ACC112 (cell line): Measurements from ENCODE around the gene ZNF280D.

Source experiments
- H2AFZ ChIP-seq: fragments of 200-600 bp; sonication (generic); one replicate; pipeline ENCODE4 v1.6.0; 2017; ENCODE audit warnings: antibody characterized with exemption, low read length; ENCODE audit not compliant: unreplicated experiment
- H3K27ac ChIP-seq: fragments of 200-600 bp; sonication (generic); 2 replicates; pipeline ENCODE4 v1.5.1; 2014; ENCODE audit warnings: low read depth, mild to moderate bottlenecking, antibody characterized with exemption, low read length, moderate library complexity
- H3K27me3 ChIP-seq: fragments of 200-600 bp; sonication (generic); 2 replicates; pipeline ENCODE4 v1.6.1; 2014; ENCODE audit warnings: mild to moderate bottlenecking, antibody characterized with exemption, low read length, moderate library complexity, mixed read lengths; ENCODE audit not compliant: insufficient read depth
- H3K36me3 ChIP-seq: fragments of 200-600 bp; sonication (generic); 2 replicates; pipeline ENCODE4 v1.6.1; 2016; ENCODE audit warnings: mild to moderate bottlenecking, antibody characterized with exemption, low read length, moderate library complexity, mixed read lengths; ENCODE audit not compliant: insufficient read depth
- H3K4me1 ChIP-seq: fragments of 200-600 bp; sonication (generic); one replicate; pipeline ENCODE4 v1.6.1; 2016; ENCODE audit warnings: low read length, mixed read lengths; ENCODE audit not compliant: insufficient read depth, unreplicated experiment, control insufficient read depth
- H3K4me3 ChIP-seq: fragments of 200-600 bp; sonication (generic); 2 replicates; pipeline ENCODE4 v1.5.1; 2014; ENCODE audit warnings: mild to moderate bottlenecking, low read depth, low read length
- H3K79me2 ChIP-seq: fragments of 200-600 bp; sonication (generic); one replicate; pipeline ENCODE4 v1.6.0; 2016; ENCODE audit warnings: low read length; ENCODE audit not compliant: control insufficient read depth, unreplicated experiment, insufficient read depth

Gene ZNF280D

DNA sequence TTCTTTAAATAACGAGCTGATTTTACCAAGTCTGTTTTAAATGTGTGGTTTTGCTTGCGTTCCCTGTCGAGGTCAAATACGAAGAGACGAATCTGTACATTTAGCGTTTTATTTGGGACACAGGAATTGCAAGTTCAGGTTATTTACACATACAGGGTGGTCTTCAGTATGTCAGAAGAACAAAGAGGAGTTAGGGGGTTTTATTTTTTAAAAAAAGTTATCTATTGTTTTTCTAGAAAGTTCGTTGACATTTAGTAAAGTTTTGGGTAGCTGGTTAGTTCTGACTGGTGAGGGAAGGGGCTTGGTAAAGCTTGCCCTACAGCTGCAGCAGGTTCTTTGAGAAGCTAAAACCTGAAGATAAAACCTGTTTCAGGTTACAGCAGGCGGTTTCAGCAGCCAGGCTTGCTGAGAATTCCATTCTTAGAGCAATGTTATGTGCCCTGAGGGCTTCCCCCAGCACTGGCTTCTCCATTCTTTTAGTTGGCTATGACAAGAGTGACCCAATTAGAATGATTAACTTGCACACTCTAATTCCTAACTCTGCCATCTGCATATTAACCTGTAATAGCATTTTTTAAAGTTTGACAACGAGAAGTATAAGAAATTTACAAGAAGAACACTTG is 815 bp upstream of the ZNF280D start:
- Histone ChIP-seq H3K27ac (peak overlapping the region; percentile 83; the same call in 1 of the 2 replicates), H3K36me3 (peaks cover 6% of the 10 kb centered on the region; the same call in 1 of the 2 replicates), H3K4me1 (peaks cover 31% of the 10 kb centered on the region), H3K79me2 (peaks cover 38% of the 10 kb centered on the region), H2AFZ (peak overlapping the region; percentile 95), H3K27me3 (no peaks in the 10 kb centered on the region), H3K4me3 (peak overlapping the region; percentile 99)

DNA sequence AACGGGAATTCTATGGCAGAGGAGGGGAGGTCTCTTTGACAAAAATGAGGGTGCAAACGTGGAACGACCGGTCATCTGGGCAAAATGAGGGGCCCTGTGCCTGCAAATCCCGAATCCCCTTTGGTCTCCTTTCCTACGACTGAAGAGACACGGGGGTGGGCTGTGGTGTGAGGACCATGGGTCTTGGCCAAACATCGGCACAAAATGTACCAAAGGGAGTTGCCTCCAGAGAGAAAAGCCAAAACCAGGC is 498 bp downstream of the ZNF280D start:
- Histone ChIP-seq H3K4me3 (peak overlapping the region; percentile 99), H3K27ac (peak overlapping the region; percentile 83), H3K36me3 (peaks cover 16% of the 10 kb centered on the region; the same call in 1 of the 2 replicates), H2AFZ (peak overlapping the region; percentile 96), H3K4me1 (peaks cover 31% of the 10 kb centered on the region), H3K27me3 (no peaks in the 10 kb centered on the region), H3K79me2 (peaks cover 51% of the 10 kb centered on the region)

- H3K79me2 ChIP-seq = peaks cover 56% of the 10 kb centered on the region
- peak overlapping the region; percentile 99 for H3K4me3 ChIP-seq
These were observed 999 bp downstream of the ZNF280D start for GRCh38 chr15:56732135-56732885.

DNA sequence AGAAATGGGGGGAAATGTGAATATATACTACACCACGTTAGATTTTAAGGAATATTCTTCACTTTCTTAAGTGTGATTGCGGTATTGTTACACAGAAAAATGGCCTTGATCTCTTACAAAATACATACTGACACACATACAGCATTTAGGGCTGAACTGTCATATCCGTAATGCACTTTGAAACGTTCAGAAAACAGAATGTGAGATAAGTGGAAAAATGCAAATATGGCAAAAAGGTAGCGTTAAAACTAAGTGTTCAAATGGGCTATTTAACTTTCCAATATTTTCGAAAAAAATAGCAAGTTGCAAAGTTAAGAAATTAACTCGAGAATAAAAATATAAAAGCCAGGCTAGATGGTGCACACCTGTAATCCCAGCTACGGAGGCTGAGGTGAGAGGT is 1.8 kb downstream of the ZNF280D start:
- H3K4me3 ChIP-seq = peak overlapping the region; percentile 99
- no peaks in the 10 kb centered on the region for H3K27me3 ChIP-seq
- peaks cover 22% of the 10 kb centered on the region for H3K4me1 ChIP-seq
- H3K36me3 ChIP-seq = peaks cover 19% of the 10 kb centered on the region
- peaks cover 60% of the 10 kb centered on the region for H3K79me2 ChIP-seq
- no peak overlapping the region for H3K27ac ChIP-seq
- no peak overlapping the region for H2AFZ ChIP-seq

More at GRCh38 chr15:56732135-56732885, 999 bp downstream of the ZNF280D start:
- H2AFZ ChIP-seq = peak overlapping the region; percentile 96
- H3K27ac ChIP-seq = peak overlapping the region; percentile 83
- peaks cover 30% of the 10 kb centered on the region for H3K4me1 ChIP-seq
- peaks cover 19% of the 10 kb centered on the region for H3K36me3 ChIP-seq
- H3K27me3 ChIP-seq = no peaks in the 10 kb centered on the region

GRCh38 chr15:56729561-56729960 is 3.7 kb downstream of the ZNF280D start:
- H3K4me3 ChIP-seq = no peak overlapping the region
- H3K27me3 ChIP-seq = no peaks in the 10 kb centered on the region
- H3K36me3 ChIP-seq = peaks cover 19% of the 10 kb centered on the region
- no peak overlapping the region for H2AFZ ChIP-seq
- no peak overlapping the region for H3K27ac ChIP-seq
- peaks cover 75% of the 10 kb centered on the region for H3K79me2 ChIP-seq
- peaks cover 20% of the 10 kb centered on the region for H3K4me1 ChIP-seq

GRCh38 chr15:56725386-56725785 is 7.9 kb downstream of the ZNF280D start:
- Histone ChIP-seq H2AFZ (no peak overlapping the region), H3K4me1 (peaks cover 4% of the 10 kb centered on the region), H3K27me3 (no peaks in the 10 kb centered on the region), H3K79me2 (peaks cover 61% of the 10 kb centered on the region), H3K27ac (no peak overlapping the region), H3K4me3 (no peak overlapping the region), H3K36me3 (peaks cover 27% of the 10 kb centered on the region)

- Histone ChIP-seq H2AFZ (no peak overlapping the region), H3K27me3 (no peaks in the 10 kb centered on the region), H3K4me3 (no peak overlapping the region), H3K79me2 (peaks cover 60% of the 10 kb centered on the region), H3K27ac (no peak overlapping the region), H3K4me1 (peaks cover 6% of the 10 kb centered on the region), H3K36me3 (peaks cover 22% of the 10 kb centered on the region)
These were observed 9.1 kb downstream of the ZNF280D start for GRCh38 chr15:56724232-56724631.

GRCh38 chr15:56723787-56724186 is 9.5 kb downstream of the ZNF280D start:
- Histone ChIP-seq H3K36me3 (peaks cover 17% of the 10 kb centered on the region), H3K4me1 (peaks cover 6% of the 10 kb centered on the region), H3K79me2 (peaks cover 60% of the 10 kb centered on the region), H3K27me3 (no peaks in the 10 kb centered on the region), H3K27ac (no peak overlapping the region), H2AFZ (no peak overlapping the region), H3K4me3 (no peak overlapping the region)

DNA sequence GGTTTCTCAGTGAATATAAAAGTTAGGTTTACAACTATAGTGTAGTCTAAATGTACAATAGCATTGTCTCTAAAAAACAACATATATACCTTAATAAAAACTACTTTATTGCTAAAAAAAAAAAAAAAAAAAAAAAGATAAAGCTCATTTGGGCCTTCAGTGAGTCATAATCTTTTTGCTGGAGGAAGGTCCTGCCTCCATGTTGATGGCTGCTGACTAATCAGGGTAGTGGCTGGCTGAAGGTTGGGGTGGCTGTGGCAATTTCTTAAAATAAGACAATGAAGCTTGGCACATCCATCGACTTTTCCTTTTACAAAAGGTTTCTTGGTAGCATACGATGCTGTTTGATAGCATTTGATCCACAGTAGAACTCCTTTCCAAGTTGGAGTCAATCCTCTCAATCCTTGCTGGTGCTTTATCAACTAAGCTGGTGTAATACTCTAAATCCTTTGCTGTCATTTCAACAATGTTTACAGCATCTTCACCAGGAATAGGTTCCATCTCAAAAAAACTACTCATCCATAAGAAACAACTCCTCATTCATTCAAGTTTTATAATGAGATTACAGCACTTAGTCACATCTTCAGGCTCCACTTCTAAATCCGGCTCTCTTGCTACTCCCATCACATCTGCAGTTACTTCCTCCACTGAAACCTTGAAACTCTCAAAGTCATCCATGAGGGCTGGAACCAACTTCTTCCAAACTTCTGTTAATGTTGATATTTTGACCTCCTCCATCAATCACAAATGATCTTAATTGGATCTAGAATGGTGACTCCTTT is 13.3 kb downstream of the ZNF280D start:
- Histone ChIP-seq H3K79me2 (peaks cover 53% of the 10 kb centered on the region), H3K27ac (no peak overlapping the region), H3K4me3 (no peak overlapping the region), H3K4me1 (peaks cover 6% of the 10 kb centered on the region), H3K36me3 (0 out of 2 replicates have a peak, but pooled peaks cover 8% of the 10 kb centered on the region), H2AFZ (no peak overlapping the region), H3K27me3 (no peaks in the 10 kb centered on the region)

- peaks cover 6% of the 10 kb centered on the region for H3K4me1 ChIP-seq
- H2AFZ ChIP-seq = no peak overlapping the region
- H3K4me3 ChIP-seq = no peak overlapping the region
- peaks cover 49% of the 10 kb centered on the region for H3K79me2 ChIP-seq
- H3K36me3 ChIP-seq = 0 out of 2 replicates have a peak, but pooled peaks cover 8% of the 10 kb centered on the region
- H3K27me3 ChIP-seq = no peaks in the 10 kb centered on the region
- no peak overlapping the region for H3K27ac ChIP-seq
These were observed 14.2 kb downstream of the ZNF280D start for GRCh38 chr15:56719021-56719612.
